Neural cell (in vitro differentiated cells): Measurements from ENCODE around the gene ADK. TPM values are rescaled to one million over a fixed set of nuclear protein-coding genes. Genes with fewer than 3 reads are reported as not detected.

Experiments
- H2AFZ ChIP-seq: fragments of 200-600, 300-800 bp; sonication (generic), shearing (Covaris generic); 2 replicates; pipeline ENCODE4 v1.6.0; 2014; ENCODE audit warnings: low read depth, mild to moderate bottlenecking, antibody characterized with exemption, low read length, moderate library complexity
- H3F3A ChIP-seq: fragments of 200-600 bp; shearing (Covaris generic); 2 replicates; pipeline ENCODE4 v1.6.1; 2016; ENCODE audit warnings: mild to moderate bottlenecking, moderate library complexity, mixed read lengths, antibody characterized with exemption, low read length; ENCODE audit not compliant: insufficient read depth, poor library complexity, severe bottlenecking
- H3K27ac ChIP-seq: fragments of 200-600, 300-800 bp; sonication (generic), shearing (Covaris generic); 2 replicates; pipeline ENCODE4 v1.5.1; 2014; ENCODE audit warnings: mild to moderate bottlenecking, low read length, moderate library complexity
- H3K27me3 ChIP-seq: fragments of 300-800, 200-600 bp; sonication (generic), shearing (Covaris generic); 2 replicates; pipeline ENCODE4 v1.6.0; 2014; ENCODE audit warnings: mild to moderate bottlenecking, low read depth, low read length, moderate library complexity; ENCODE audit not compliant: insufficient read depth
- H3K36me3 ChIP-seq: fragments of 300-800, 200-600 bp; sonication (generic), shearing (Covaris generic); 2 replicates; pipeline ENCODE4 v1.5.1; 2014; ENCODE audit warnings: mild to moderate bottlenecking, antibody characterized with exemption, low read length, moderate library complexity; ENCODE audit not compliant: insufficient read depth
- H3K4me2 ChIP-seq: fragments of 300-800, 200-600 bp; sonication (generic), shearing (Covaris generic); 2 replicates; pipeline ENCODE4 v1.6.0; 2014; ENCODE audit warnings: mild to moderate bottlenecking, low read length
- H3K4me3 ChIP-seq: fragments of 300-800, 200-600 bp; sonication (generic), shearing (Covaris generic); 2 replicates; pipeline ENCODE4 v1.5.1; 2014; ENCODE audit warnings: mild to moderate bottlenecking, low read length, moderate library complexity
- H3K79me2 ChIP-seq: fragments of 200-600 bp; shearing (Covaris generic); replicated peaks from 2 replicates; pipeline ENCODE4 v1.6.0; 2014; ENCODE audit warnings: mild to moderate bottlenecking, low read length, moderate library complexity; ENCODE audit not compliant: insufficient read depth
- H3K9ac ChIP-seq: fragments of 300-800, 200-600 bp; sonication (generic), shearing (Covaris generic); 2 replicates; pipeline ENCODE4 v1.6.1; 2016; ENCODE audit warnings: mild to moderate bottlenecking, low read length, mixed read lengths
- H3K9me2 ChIP-seq: fragments of 200-600 bp; shearing (Covaris generic); 2 replicates; pipeline ENCODE4 v1.6.1; 2016; ENCODE audit warnings: mild to moderate bottlenecking, low read length, mixed read lengths; ENCODE audit not compliant: insufficient read depth
- H3K9me3 ChIP-seq: fragments of 200-600, 300-800 bp; sonication (generic), shearing (Covaris generic); 2 replicates; pipeline ENCODE4 v1.6.1; 2016; ENCODE audit warnings: mild to moderate bottlenecking, mixed run types, low read length, moderate library complexity, mixed read lengths
- H4K20me1 ChIP-seq: fragments of 200-600 bp; shearing (Covaris generic); 2 replicates; pipeline ENCODE4 v1.6.1; 2016; ENCODE audit warnings: mild to moderate bottlenecking, mixed run types; ENCODE audit not compliant: insufficient read depth
- EP300 ChIP-seq: fragments of 450-650 bp; conservative IDR thresholded peaks from 2 replicates; pipeline ENCODE4 v1.6.1; 2014; ENCODE audit warnings: antibody characterized with exemption, mild to moderate bottlenecking, moderate library complexity; ENCODE audit not compliant: poor library complexity, severe bottlenecking
- EZH2 ChIP-seq: fragments of 200-600, 300-800 bp; shearing (Covaris generic), sonication (generic); IDR thresholded peaks from 2 replicates; pipeline ENCODE4 v1.6.1; 2014; ENCODE audit warnings: antibody characterized with exemption, low read length, borderline replicate concordance, mild to moderate bottlenecking; ENCODE audit not compliant: insufficient read depth, poor library complexity, severe bottlenecking
- MXI1 ChIP-seq: fragments of 450-650 bp; conservative IDR thresholded peaks from 2 replicates; pipeline ENCODE4 v1.6.1; 2014; ENCODE audit warnings: antibody characterized with exemption, mild to moderate bottlenecking; ENCODE audit not compliant: poor library complexity, severe bottlenecking
- POLR2AphosphoS5 ChIP-seq: IDR thresholded peaks from 2 replicates; pipeline ENCODE4 v1.6.1; 2012
- RAD21 ChIP-seq: fragments of 450-650 bp; conservative IDR thresholded peaks from 2 replicates; pipeline ENCODE4 v1.6.1; 2014; ENCODE audit warnings: antibody characterized with exemption, mild to moderate bottlenecking, moderate library complexity
- SMC3 ChIP-seq: fragments of 450-650 bp; conservative IDR thresholded peaks from 2 replicates; pipeline ENCODE4 v1.6.1; 2014; ENCODE audit warnings: antibody characterized with exemption, mild to moderate bottlenecking, moderate library complexity; ENCODE audit not compliant: poor library complexity
- TAF1 ChIP-seq: IDR thresholded peaks from 2 replicates; pipeline ENCODE4 v1.6.1; 2012; ENCODE audit warnings: low read depth
- polyA plus RNA-seq: library from polyadenylated mRNA; depleted of rRNA; stranded (reverse); fragments of >200 nt; gene quantifications from 2 replicates; pipeline ENCODE4 v1.2.3, GENCODE V29; 2014
- TF ChIP-seq, protein P1 (sequence below): fragments of 450-650 bp; IDR thresholded peaks from 2 replicates; pipeline ENCODE4 v1.5.1; 2014; ENCODE audit warnings: antibody characterized with exemption, mild to moderate bottlenecking, moderate library complexity; ENCODE audit not compliant: poor library complexity, severe bottlenecking
- TF ChIP-seq, protein P2 (sequence below): IDR thresholded peaks from 2 replicates; pipeline ENCODE4 v1.6.1; 2012; ENCODE audit warnings: borderline replicate concordance

Gene ADK
- polyA plus RNA-seq, 1 donor from 2014 or later, result 19.5 TPM

DNA sequence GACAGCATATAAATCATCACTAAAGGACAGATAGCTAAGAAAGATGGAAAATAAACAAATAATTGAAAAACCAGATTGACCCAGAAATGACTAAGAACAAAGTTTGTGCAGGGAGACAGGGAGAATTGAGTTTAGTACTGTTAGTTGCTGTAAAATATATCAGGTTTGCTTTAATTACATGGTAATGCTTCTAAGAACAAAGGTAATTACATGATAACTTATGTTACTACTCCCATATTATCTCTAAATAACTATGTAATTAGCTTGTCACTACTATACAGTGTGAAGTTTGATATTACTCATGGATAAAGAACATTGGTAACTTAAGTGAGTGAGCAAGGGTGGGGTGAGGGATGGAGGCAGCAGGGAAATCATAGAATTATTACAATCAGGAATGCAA lies 540.1 kb downstream of the ADK start:
- Histone ChIP-seq H3K36me3 (no peaks in the 10 kb centered on the region), H3K27me3 (no peaks in the 10 kb centered on the region)

DNA sequence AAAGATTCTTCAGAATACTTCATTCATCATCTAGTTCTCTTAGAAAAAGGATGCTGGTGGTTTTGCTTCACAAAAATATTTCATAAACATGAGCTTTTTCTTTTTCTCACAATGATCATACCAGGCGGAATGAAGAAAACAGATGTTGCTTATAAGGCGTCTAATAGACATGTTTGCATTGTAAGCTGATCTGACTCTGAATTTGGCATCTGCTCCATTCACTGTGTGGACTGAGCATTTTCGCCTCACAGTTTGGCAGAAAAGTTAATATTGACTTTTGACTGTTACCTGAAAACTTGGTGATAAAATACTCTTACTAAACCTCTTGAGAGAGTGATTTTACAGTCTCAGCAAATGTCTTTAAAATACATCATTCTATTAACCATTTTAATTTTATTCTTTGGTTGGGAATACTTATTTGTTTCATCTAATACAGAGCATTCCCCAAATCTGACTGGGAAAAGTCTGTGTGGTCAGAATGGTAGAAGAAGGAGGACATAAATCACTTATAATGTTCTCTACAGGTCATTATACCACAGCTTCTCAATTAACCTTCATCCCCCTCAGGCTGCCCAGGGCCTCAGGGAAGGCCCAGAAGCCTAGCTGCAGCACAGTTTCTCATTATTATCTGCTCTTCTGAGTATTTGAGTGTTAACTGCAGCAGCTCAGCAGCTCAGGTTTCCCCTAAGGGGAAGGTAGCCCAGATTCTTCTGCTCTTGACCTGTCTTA lies 553.8 kb downstream of the ADK start:
- no peak overlapping the region for H2AFZ ChIP-seq
- no peaks in the 10 kb centered on the region for H3K9me2 ChIP-seq
- H3F3A ChIP-seq, result no peaks in the 10 kb centered on the region
- H3K36me3 ChIP-seq, result no peaks in the 10 kb centered on the region
- H3K9ac ChIP-seq, result no peak overlapping the region
- no peaks in the 10 kb centered on the region for H4K20me1 ChIP-seq
- no peak overlapping the region for H3K4me2 ChIP-seq
- H3K9me3 ChIP-seq, result no peaks in the 10 kb centered on the region
- H3K79me2 ChIP-seq, result no peaks in the 10 kb centered on the region
- H3K27ac ChIP-seq, result no peak overlapping the region
- TF ChIP-seq EZH2 (no peak), EP300 (no peak)
- TF ChIP-seq, protein P1, sequence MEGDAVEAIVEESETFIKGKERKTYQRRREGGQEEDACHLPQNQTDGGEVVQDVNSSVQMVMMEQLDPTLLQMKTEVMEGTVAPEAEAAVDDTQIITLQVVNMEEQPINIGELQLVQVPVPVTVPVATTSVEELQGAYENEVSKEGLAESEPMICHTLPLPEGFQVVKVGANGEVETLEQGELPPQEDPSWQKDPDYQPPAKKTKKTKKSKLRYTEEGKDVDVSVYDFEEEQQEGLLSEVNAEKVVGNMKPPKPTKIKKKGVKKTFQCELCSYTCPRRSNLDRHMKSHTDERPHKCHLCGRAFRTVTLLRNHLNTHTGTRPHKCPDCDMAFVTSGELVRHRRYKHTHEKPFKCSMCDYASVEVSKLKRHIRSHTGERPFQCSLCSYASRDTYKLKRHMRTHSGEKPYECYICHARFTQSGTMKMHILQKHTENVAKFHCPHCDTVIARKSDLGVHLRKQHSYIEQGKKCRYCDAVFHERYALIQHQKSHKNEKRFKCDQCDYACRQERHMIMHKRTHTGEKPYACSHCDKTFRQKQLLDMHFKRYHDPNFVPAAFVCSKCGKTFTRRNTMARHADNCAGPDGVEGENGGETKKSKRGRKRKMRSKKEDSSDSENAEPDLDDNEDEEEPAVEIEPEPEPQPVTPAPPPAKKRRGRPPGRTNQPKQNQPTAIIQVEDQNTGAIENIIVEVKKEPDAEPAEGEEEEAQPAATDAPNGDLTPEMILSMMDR, result no peak
- no peak overlapping the region for H3K4me3 ChIP-seq
- no peaks in the 10 kb centered on the region for H3K27me3 ChIP-seq

More for the DNA sequence above, 540.1 kb downstream of the ADK start:
- Histone ChIP-seq H3K79me2 (no peaks in the 10 kb centered on the region), H3K27ac (no peak overlapping the region), H3K9ac (no peak overlapping the region), H4K20me1 (no peaks in the 10 kb centered on the region), H3K4me2 (no peak overlapping the region), H2AFZ (no peak overlapping the region), H3F3A (no peaks in the 10 kb centered on the region), H3K9me3 (no peaks in the 10 kb centered on the region), H3K4me3 (no peak overlapping the region), H3K9me2 (no peaks in the 10 kb centered on the region)
- TF ChIP-seq, protein P2, sequence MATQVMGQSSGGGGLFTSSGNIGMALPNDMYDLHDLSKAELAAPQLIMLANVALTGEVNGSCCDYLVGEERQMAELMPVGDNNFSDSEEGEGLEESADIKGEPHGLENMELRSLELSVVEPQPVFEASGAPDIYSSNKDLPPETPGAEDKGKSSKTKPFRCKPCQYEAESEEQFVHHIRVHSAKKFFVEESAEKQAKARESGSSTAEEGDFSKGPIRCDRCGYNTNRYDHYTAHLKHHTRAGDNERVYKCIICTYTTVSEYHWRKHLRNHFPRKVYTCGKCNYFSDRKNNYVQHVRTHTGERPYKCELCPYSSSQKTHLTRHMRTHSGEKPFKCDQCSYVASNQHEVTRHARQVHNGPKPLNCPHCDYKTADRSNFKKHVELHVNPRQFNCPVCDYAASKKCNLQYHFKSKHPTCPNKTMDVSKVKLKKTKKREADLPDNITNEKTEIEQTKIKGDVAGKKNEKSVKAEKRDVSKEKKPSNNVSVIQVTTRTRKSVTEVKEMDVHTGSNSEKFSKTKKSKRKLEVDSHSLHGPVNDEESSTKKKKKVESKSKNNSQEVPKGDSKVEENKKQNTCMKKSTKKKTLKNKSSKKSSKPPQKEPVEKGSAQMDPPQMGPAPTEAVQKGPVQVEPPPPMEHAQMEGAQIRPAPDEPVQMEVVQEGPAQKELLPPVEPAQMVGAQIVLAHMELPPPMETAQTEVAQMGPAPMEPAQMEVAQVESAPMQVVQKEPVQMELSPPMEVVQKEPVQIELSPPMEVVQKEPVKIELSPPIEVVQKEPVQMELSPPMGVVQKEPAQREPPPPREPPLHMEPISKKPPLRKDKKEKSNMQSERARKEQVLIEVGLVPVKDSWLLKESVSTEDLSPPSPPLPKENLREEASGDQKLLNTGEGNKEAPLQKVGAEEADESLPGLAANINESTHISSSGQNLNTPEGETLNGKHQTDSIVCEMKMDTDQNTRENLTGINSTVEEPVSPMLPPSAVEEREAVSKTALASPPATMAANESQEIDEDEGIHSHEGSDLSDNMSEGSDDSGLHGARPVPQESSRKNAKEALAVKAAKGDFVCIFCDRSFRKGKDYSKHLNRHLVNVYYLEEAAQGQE, result no peak

DNA sequence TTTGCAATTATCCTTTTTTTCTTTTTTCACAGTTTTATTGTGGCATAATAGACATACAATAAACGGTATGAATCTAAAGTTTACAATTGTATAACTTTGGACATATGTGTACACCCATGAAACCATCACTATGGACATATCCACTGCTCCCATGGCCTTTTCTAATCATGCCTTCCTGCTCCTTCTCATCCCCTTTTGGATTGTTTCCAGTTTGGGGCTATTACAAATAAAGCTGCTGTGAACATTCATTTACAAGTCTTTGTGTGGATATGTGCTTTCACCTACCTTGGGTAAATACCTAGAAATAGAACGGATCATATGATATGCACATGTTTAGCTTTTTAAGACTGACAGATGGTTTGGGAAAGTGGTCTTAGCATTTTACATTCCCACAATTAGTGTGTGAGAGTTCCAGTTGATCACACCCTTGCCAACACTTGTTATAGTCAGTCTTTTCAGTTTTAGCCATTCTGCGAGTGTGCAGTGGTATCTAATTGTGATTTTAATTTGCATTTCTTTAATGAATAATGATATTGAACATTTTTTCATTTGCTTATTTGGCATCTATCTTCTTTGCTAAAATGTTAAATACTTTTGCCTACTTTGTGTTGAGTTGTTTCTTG lies 554.4 kb downstream of the ADK start:
- no peaks in the 10 kb centered on the region for H3F3A ChIP-seq
- TF ChIP-seq SMC3, result no peak
- no peak for TF ChIP-seq MXI1
- TF ChIP-seq EZH2, result no peak
- TF ChIP-seq EP300, result no peak
- TF ChIP-seq, protein P1, result no peak
- TF ChIP-seq POLR2AphosphoS5, result no peak
- TF ChIP-seq, protein P2, result no peak
- TF ChIP-seq TAF1, result no peak
- TF ChIP-seq RAD21, result no peak
- H3K4me3 ChIP-seq, result no peak overlapping the region
- H3K27ac ChIP-seq, result no peak overlapping the region
- no peaks in the 10 kb centered on the region for H3K27me3 ChIP-seq
- no peaks in the 10 kb centered on the region for H4K20me1 ChIP-seq
- H3K9me3 ChIP-seq, result no peaks in the 10 kb centered on the region
- no peak overlapping the region for H2AFZ ChIP-seq
- no peaks in the 10 kb centered on the region for H3K36me3 ChIP-seq
- H3K9me2 ChIP-seq, result no peaks in the 10 kb centered on the region
- no peaks in the 10 kb centered on the region for H3K79me2 ChIP-seq
- H3K9ac ChIP-seq, result no peak overlapping the region
- H3K4me2 ChIP-seq, result no peak overlapping the region
